Central memory CD8-positive, alpha-beta T cell (primary cell): ENCODE data around the gene RNF6.
"Not testable (repeated sequence)": the region's sequence is repeated elsewhere in the genome, so short reads cannot be mapped to it uniquely, and the experiment has no call there.

ENCODE experiments used
- ATAC-seq: fragments of 150-1000 bp; cut with Tn5 transposase; replicated peaks from 2 replicates; pipeline ENCODE4 v1.10.0; 2022; ENCODE audit warnings: mild to moderate bottlenecking, moderate FRiP score, moderate number of reproducible peaks; ENCODE audit not compliant: poor library complexity, severe bottlenecking; ENCODE audit errors: extremely low read depth
- DNase-seq, 2 donors: peaks; one replicate each; pipeline ENCODE4 v3.0.0; 2021; ENCODE audit warnings: low spot score in 2 of 2
- H3K27ac Mint-ChIP-seq: one replicate; pipeline ENCODE4 v1.8.0; 2022; ENCODE audit warnings: low read depth, mild to moderate bottlenecking, moderate library complexity, mixed read lengths
- H3K27me3 Mint-ChIP-seq: one replicate; pipeline ENCODE4 v1.8.0; 2022; ENCODE audit warnings: mixed read lengths
- H3K36me3 Mint-ChIP-seq: one replicate; pipeline ENCODE4 v1.8.0; 2022; ENCODE audit warnings: mild to moderate bottlenecking, moderate library complexity, mixed read lengths; ENCODE audit not compliant: insufficient read depth
- H3K4me1 Mint-ChIP-seq: one replicate; pipeline ENCODE4 v1.8.0; 2022; ENCODE audit warnings: mixed read lengths
- H3K4me3 Mint-ChIP-seq: one replicate; pipeline ENCODE4 v1.8.0; 2022; ENCODE audit warnings: mild to moderate bottlenecking, moderate library complexity, mixed read lengths
- H3K9me3 Mint-ChIP-seq: one replicate; pipeline ENCODE4 v1.8.0; 2022; ENCODE audit warnings: mixed read lengths

RNF6 gene

DNA sequence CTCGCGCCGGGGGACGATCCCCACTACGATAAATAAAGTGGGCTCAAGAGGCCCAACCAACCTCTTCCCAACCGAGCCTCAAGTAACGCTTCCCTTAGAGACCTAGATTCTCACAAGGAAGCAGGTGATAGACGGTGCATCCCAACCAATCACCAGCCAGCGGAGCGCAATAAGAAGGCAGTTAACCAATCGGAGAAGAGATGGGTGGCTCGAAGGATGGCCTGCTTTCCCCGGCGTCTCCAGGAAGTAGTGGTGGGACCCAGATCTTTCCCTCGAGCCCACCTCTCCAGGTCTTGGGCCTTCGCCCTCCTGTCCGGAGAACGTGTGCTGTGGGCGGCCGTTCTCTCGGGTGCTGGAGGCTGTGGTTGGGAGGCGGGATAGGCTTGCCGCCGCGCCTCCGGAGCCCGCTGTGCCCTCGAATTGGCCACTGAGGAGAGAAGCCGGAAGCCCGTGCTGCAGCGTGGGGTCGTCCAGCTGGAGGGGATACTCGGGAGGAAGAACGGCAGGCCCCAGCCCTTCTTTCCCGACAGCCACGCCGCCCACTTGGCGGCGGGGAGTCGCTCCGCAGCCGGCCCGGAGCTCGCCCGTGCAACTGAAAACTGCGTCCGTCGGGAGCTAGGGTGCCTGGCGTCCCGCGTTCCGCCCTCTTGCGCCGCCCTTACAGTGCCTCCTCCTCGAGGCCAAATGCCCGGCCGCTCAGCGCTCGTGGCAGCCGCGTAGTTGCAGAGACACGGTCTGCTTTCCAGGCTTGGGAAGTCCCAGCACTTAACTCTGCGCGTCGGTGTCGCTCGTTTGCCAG is at the start of gene RNF6:
TSS of gene RNF6 (minus strand) at position 594 of the 799 bp plus-strand sequence. CDS start 2,665 bp downstream, outside the sequence.
- peak; percentile 96 for ATAC-seq
- H3K27ac Mint-ChIP-seq = peak within 1 kb of the TSS; percentile 97
- H3K4me3 Mint-ChIP-seq = peak within 1 kb of the TSS; percentile 98
- no peaks in the 10 kb centered on the region for H3K27me3 Mint-ChIP-seq
- H3K36me3 Mint-ChIP-seq = peaks cover 40% of the 10 kb centered on the region
- no peaks in the 10 kb centered on the region for H3K9me3 Mint-ChIP-seq
- H3K4me1 Mint-ChIP-seq = peaks cover 32% of the 10 kb centered on the region
- peak; percentile 85 to 90 for DNase-seq

DNA sequence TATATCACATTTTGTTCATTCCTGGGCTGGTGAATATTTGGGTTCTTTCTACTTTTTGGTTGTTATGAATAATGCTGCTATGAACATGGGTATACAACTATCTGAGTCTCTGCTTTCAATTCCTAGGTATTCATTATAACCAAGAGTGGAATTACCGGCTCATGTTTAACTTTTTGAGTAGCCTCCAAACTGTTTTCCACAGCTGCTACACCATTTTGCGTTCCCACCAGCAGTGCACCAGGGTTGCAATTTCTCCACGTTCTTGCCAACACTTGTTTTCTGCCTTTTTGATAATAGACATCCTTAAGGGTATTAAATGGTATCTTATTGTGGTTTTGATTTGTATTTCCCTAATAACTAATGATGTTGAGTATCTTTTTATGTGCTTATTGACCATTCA is 48.6 kb upstream of the RNF6 start:
- Mint-ChIP-seq H3K36me3 (no peaks in the 10 kb centered on the region), H3K27ac (no peak overlapping the region), H3K4me1 (peaks cover 39% of the 10 kb centered on the region), H3K9me3 (no peaks in the 10 kb centered on the region), H3K27me3 (no peaks in the 10 kb centered on the region), H3K4me3 (no peak overlapping the region)
- DNase-seq (no peak), ATAC-seq (no peak)

DNA sequence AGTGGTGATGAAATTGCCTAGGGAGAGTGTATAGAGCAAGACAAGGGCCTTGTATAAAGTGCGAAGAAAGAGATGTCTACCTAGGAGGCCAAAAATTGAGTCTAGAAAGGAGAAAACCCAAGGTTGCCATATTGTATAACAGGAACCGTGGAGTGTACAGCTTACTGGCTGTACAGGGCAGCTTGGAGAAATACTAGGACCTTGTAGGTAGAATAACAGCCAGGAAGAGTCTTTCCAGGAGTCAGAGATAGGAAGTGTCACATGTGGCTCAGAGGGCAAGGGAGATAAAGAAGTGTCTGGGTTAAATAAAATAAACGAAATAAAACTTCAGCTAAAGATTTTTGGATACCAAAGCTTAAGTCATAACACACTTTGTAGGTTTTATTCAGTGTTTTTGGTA is 44.2 kb upstream of the RNF6 start:
- DNase-seq (no peak), ATAC-seq (no peak)
- Mint-ChIP-seq H3K9me3 (no peaks in the 10 kb centered on the region), H3K36me3 (no peaks in the 10 kb centered on the region), H3K4me1 (peaks cover 50% of the 10 kb centered on the region), H3K27me3 (no peaks in the 10 kb centered on the region), H3K4me3 (no peak overlapping the region), H3K27ac (no peak overlapping the region)

DNA sequence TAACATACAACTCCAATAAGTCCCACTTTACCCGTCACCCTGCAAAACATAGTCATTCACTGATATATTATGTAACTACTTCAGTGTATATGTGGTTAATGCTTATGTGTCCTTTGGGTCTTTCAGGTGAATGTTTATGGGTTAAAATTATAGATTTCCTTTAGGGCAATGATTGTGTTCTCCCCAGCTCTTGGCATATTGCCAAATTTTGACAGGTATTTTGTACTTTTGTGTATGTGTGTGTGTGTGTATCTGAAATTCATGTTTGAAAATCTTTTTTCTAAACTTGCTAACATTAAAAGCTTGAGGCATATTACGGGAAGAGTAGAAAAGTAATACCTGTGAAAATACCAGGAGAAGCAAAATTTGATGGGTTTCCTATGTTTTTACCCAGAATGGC is 40.0 kb upstream of the RNF6 start:
- no peak for DNase-seq
- no peak overlapping the region for H3K27ac Mint-ChIP-seq
- no peak for ATAC-seq

DNA sequence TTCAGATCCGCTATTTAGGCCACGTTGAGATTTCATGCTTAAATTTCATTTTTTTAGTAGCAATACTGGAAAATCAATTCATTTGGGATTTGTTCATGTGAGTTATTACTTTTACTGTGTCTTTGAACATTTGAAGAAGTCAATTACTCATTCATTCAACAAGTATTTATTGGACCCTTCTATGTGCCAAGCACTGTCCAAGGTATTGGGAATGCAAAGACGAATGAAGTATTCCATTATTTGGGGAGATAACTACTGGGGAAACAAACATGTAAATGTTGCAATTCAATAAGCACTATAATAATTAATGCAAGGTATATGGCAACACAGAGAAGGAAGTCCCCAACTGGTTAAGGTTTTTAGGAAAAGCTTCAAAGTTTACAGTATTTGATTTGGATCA is 37.5 kb upstream of the RNF6 start:
- Mint-ChIP-seq H3K4me3 (no peak overlapping the region), H3K9me3 (no peaks in the 10 kb centered on the region), H3K27ac (no peak overlapping the region), H3K4me1 (peaks cover 64% of the 10 kb centered on the region), H3K27me3 (no peaks in the 10 kb centered on the region), H3K36me3 (peaks cover 2% of the 10 kb centered on the region)
- ATAC-seq (no peak), DNase-seq (no peak)

More for the DNA sequence above, 40.0 kb upstream of the RNF6 start:
- peaks cover 2% of the 10 kb centered on the region for H3K36me3 Mint-ChIP-seq
- H3K4me3 Mint-ChIP-seq = no peak overlapping the region
- peaks cover 65% of the 10 kb centered on the region for H3K4me1 Mint-ChIP-seq
- H3K27me3 Mint-ChIP-seq = no peaks in the 10 kb centered on the region
- no peaks in the 10 kb centered on the region for H3K9me3 Mint-ChIP-seq

DNA sequence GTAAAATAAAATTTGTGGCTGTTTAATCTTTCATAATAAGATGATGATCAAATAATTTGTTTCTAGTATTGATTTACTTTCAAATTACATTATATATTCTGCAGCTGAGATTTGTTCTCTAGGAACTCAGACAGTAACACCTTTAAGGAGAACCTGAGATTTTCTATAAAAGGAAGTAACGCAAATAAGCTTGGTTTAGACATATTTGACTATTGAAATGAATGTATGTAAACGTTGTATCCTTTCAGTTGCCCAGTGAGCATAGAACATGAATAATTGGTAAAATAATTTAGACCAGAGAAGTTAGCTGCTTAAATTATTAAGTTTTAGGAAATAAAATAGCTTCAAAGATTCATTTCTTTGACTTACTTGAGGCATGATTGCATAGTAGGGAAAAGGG is 34.9 kb upstream of the RNF6 start:
- no peak for ATAC-seq
- DNase-seq = no peak
- Mint-ChIP-seq H3K9me3 (no peaks in the 10 kb centered on the region), H3K27me3 (no peaks in the 10 kb centered on the region), H3K27ac (no peak overlapping the region), H3K4me1 (peaks cover 62% of the 10 kb centered on the region), H3K4me3 (no peak overlapping the region), H3K36me3 (peaks cover 9% of the 10 kb centered on the region)

DNA sequence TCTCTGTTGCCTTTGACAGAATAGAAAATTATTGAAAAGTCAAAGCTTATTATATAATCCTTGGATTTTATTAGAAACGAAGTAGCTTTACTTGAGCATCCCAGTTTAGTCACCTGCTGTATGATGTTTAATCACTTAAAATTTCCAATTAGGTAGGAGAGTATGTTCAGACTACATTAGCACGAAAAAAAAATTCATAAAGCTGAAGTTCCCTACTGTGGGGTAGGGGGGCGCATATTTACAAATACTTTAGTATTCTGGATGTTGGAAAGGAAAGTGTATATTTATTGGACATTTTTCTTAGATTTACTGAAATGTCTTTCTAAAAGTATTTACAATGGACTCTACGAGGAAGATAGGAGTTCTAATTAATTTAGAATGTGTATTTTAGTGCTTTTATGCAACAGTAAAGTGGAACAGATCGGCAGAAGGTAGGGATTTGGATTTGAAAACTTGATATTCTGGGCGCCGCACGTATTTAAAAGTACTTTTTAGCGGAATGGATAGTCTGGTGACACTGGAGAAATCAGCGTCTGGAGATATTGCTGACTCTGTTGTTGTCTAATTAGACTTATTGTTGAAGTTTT is 33.7 kb upstream of the RNF6 start:
- peak overlapping the region; percentile 85 for H3K4me3 Mint-ChIP-seq
- H3K27ac Mint-ChIP-seq = no peak overlapping the region
- DNase-seq = no peak
- H3K36me3 Mint-ChIP-seq = peaks cover 9% of the 10 kb centered on the region
- no peaks in the 10 kb centered on the region for H3K9me3 Mint-ChIP-seq
- peaks cover 51% of the 10 kb centered on the region for H3K4me1 Mint-ChIP-seq
- ATAC-seq = no peak
- no peaks in the 10 kb centered on the region for H3K27me3 Mint-ChIP-seq

DNA sequence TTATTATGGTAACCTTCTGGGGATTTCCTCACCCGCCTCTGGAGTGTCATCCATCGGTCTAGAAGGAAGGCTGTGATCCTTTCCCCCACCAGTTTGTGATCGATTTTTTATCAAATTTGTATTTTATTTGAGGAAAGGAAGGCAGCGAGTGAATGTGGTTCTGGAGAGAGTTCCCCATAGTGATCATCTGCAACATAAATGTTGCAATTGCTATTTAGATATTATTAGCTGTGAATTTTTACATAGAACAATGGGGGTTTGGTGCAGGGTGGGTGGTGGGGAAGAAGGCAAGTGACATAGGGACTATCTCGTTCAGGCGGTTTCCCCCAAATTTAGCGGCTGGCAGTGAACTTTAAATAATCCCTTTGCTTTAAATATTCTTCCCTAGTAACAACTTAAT is 33.0 kb upstream of the RNF6 start:
- Mint-ChIP-seq H3K27ac (peak overlapping the region; percentile 46), H3K36me3 (peaks cover 9% of the 10 kb centered on the region), H3K4me3 (peak overlapping the region; percentile 85), H3K27me3 (no peaks in the 10 kb centered on the region), H3K9me3 (no peaks in the 10 kb centered on the region), H3K4me1 (peaks cover 44% of the 10 kb centered on the region)
- no peak for ATAC-seq
- no peak for DNase-seq

DNA sequence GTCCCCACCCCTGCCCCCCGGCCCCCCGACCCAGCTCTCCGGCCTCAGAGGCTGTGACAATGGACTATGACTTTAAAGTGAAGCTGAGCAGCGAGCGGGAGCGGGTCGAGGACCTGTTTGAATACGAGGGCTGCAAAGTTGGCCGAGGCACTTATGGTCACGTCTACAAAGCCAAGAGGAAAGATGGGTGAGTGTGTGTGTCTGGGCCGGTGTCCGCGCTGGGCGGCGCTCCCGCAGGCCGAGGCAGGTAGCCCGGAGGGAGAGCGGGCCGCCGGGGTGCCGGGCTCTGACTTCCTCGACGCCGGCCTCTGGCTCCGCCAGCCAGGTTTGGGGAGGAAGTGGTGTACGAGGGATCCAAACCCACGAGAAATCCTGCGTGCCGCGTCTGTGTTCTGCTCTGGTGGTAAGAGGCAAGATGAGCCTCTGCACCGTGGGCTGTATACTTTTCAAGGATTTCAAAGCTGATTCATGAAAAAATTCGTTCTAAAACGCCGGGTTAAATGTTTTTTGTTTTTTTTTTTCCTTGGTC is 32.5 kb upstream of the RNF6 start:
- Mint-ChIP-seq H3K27ac (peak overlapping the region; percentile 46), H3K4me1 (peaks cover 40% of the 10 kb centered on the region), H3K4me3 (peak overlapping the region; percentile 85), H3K27me3 (no peaks in the 10 kb centered on the region), H3K36me3 (peaks cover 9% of the 10 kb centered on the region), H3K9me3 (no peaks in the 10 kb centered on the region)
- peak; percentile 64 for ATAC-seq
- DNase-seq = peak; percentile 34 to 50

DNA sequence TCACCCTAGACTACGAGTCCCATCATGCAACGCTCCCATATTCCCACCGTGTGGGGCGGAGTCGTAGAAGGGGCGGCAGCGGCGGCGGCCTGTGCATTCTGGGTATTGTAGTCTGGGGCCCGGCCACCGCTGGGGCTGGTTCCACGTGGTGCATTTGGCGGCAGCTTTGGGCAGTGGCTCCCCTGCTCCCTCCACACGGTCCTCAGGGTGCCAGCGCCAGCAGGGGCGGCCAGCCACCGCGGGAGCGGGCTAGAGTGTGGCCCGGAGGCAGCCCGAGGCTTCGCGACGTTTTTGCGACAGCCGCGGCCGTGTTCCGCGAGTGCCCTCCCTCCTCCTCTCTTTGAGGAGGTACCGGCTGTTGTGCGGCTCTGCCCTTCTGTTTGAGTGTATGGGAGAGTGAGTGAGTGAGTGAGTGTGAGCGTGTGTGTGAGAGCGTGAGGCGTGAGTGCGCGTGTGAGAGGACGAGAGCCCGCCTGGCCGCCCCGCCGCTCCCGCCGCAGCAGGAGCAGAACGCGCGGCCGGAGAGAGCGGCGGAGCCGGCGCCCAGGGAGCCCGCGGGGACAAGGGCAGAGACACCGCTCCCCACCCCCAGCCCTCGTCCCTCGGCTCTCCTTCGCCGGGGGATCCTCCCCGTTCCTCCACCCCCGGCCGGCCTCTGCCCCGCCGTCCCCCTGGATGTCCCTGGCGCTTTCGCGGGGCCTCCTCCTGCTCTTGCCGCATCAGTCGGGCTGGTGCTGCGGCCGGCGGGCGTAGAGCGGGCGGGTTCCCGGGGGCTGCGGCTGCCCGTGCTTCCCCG is 31.9 kb upstream of the RNF6 start, which contains the start of gene CDK8:
TSS of gene CDK8 (plus strand) at position 343 of the 796 bp plus-strand sequence. CDS start 513 bp downstream, outside the sequence.
- peaks cover 9% of the 10 kb centered on the region for H3K36me3 Mint-ChIP-seq
- H3K27ac Mint-ChIP-seq = peak within 1 kb of the TSS; percentile 79

DNA sequence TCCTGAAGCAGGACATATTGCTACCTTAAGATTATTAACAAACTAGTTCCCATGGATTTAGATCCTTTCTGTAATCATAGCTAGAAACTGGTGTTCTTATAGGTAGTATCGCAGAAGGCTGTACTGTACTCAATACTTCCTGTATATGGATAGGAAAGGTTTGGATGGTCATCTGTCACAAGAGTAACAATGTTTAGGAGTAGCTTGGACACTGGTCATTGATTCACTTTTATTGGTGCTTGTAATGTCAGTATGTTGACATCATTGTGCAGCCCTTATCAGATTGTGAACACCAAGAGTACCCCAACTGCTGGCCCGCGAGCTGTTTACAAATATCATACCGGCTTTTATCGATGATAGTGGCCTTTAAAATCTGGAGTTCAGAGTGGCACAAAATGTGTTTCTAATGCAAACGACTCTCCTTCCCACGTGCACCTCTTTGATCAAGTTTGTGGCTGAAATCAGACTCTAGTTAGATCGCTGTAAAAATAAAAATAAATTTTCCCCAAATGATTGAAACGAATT is 31.2 kb upstream of the RNF6 start:
- peaks cover 9% of the 10 kb centered on the region for H3K36me3 Mint-ChIP-seq
- no peak for ATAC-seq
- H3K27ac Mint-ChIP-seq = peak overlapping the region; percentile 79
- H3K4me3 Mint-ChIP-seq = peak overlapping the region; percentile 85
- H3K4me1 Mint-ChIP-seq = peaks cover 35% of the 10 kb centered on the region
- no peak for DNase-seq
- no peaks in the 10 kb centered on the region for H3K27me3 Mint-ChIP-seq
- no peaks in the 10 kb centered on the region for H3K9me3 Mint-ChIP-seq

More for the DNA sequence above, 31.9 kb upstream of the RNF6 start, which contains the start of gene CDK8:
- DNase-seq = peak; percentile 79 to 86
- Mint-ChIP-seq H3K4me1 (peaks cover 36% of the 10 kb centered on the region), H3K4me3 (peak within 1 kb of the TSS; percentile 85), H3K27me3 (no peaks in the 10 kb centered on the region), H3K9me3 (no peaks in the 10 kb centered on the region)
- ATAC-seq = peak; percentile 85

DNA sequence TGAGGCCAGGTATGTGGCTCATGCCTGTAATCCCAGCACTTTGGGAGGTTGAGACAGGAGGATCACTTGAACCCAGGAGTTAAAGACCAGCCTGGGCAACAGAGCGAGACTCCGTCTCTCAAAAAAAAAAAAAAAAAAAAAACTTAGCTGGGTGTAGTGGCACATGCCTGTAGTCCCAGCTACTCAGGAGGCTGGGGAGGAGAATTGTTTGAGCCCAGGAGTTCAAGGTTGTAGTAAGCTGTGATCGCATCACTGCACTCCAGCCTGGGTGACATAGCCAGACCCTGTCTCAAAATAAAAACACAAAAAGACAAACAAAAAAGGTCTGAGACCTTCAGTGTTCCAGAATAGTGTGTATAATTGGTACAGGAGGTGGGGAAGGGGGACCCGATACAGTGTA is 29.9 kb upstream of the RNF6 start:
- not testable (repeated sequence) for H3K36me3 Mint-ChIP-seq, H3K4me3 Mint-ChIP-seq, H3K27ac Mint-ChIP-seq, DNase-seq, H3K9me3 Mint-ChIP-seq, ATAC-seq, H3K27me3 Mint-ChIP-seq
- peaks cover 23% of the 10 kb centered on the region for H3K4me1 Mint-ChIP-seq
